Stimulated activated CD8-positive, alpha-beta memory T cell treated with anti-CD3 and anti-CD28 coated beads, Interleukin-12 subunit alpha, Interleukin-12 subunit beta, amount 100 ng/mL, for 1 hour (primary cell): Measurements from ENCODE around the gene ZDHHC14.

Experiments used
- DNase-seq: peaks from one replicate; pipeline ENCODE4 v3.0.0-alpha.2; 2020; ENCODE audit warnings: low read depth

Gene ZDHHC14

DNA sequence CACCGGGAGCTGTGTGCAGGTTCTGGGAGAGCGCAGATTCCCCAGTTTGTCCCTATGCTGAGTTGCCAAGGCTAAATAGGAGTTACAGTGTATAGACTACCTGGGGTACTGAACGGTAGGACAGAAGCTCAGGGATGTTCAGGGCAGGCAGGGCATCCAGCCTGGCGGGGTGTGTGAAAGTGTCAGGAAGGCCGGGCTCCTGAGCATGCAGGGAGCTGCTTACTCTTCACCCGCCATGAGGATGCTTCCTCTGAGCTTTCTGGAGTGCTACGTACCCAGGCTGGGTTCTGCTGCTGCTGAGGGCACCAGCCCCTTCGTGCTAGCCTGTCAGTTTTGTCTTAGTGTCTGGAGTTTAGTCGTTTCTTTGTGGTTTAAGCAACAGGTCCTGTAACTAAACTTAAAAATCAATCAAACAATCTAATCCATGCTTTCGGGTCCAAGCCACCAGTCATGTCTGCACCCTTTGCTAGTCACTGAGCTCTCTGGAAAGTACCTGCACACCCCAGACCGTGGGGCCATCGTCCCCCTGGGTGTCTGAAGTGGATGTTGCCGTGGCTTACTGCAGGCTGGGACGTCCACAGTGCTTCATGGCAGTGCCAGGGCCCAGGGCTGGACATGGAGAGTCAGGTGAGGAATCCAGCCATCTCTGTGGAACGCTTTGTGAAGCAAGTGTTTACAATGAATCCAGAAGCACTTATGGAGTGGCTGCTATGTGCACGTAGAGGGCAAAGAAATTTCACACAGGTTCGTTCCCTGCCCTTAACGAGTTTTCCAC, 221.7 kb downstream of the ZDHHC14 start:
- no peak for DNase-seq

DNA sequence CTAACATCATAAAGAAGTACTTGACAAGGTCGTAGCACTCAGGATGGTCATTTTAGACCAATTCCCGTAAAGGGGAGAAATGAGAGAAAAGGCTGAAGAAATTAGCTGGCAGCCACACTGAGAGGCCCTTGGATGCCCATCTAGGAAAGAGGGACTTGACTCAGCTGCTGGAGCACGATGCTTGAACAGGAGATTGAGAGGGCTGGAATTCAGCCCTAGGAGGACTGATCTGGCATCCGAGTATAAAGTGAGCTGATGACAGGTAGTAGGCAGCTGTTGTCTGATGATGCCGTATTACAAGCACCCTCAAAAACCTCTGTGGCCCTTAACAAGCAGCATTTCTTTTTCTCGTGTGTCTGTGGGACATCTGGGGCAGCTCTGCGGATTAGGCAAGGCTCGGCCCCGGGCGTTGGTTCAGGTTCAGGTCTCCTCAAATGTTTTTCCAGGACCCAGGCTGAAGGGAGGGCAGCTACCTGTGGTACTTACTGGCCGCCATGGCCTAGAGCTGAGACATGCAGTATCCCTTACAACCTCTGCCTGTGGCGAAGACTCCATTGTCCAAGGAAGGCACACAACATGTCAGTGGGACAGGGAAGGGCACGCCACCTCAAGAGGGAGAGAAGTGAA, 222.4 kb downstream of the ZDHHC14 start:
- no peak for DNase-seq

DNA sequence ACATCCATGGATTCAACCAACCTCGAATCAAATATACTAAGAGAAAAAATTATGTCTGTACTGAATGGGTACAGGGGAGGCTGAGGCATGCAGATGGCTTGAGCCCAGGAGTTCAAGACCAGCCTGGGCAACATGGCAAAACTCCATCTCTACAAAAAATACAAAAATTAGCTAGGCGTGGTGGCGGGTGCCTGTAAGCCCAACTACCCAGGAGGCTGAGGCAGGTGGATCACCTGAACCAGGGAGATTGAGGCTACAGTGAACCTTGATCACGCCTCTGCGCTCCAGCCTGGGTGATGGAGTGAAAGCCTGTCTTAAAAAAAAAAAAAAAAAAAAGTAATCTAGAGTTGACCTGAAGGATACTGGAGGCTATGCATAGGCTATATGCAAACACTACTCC, 223.0 kb downstream of the ZDHHC14 start:
- DNase-seq: no peak

DNA sequence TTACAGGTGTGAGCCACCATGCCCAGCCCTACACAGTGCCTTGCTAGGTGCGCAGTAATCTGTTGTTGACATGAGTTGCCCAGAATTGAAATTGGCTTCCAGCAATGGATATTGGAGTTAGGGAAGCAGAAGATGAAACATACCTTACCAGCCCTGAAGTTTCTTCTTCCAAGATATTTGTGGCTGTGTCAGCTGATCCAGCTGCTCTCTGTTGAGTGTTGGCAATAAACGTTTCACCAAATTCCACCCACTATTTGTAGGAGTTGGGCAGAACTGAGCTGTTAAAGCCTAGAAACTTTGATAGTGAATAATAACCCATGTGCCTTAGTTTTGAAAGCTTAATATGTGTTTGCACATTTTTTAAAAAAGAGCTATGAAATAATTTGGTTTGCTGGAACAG, 223.8 kb downstream of the ZDHHC14 start:
- no peak for DNase-seq

DNA sequence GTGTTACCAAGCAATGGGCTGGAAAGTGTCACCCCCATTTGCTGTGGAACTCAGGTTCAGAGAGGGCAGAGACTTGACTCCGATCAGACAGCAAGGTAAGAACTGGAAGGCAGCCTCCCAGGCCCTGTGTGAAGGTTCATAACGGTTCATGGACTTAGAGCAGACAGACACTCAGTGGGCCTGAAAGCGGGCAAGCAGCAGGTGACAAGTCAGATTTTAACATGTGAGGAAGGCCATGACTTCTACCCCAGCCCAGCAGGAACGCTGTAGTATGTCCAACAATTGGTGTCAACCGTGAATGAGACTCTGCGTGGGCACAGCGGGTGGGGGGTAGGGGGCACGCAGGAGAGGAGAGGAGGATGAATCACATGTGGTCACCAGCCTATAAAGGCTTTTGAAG, 224.5 kb downstream of the ZDHHC14 start:
- DNase-seq: no peak

DNA sequence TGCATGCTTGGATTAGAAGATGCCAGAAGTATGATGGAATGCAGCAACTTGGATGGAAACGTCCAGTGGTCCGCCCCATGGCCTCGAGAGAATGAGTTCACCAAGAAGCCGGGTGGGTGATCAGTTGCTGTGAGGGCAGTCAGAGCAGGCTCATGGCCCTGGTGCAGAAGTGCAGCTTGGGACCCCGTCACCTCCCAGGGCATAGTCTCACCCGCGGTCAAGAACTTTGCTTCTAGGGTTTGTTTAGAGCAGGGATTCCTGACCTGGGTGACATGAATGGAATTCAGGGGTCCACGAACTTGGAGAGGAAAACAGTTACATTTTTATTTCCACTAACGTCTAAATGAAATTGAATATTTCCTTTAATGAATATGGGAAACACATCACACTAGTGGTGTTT, 225.5 kb downstream of the ZDHHC14 start:
- DNase-seq: no peak

DNA sequence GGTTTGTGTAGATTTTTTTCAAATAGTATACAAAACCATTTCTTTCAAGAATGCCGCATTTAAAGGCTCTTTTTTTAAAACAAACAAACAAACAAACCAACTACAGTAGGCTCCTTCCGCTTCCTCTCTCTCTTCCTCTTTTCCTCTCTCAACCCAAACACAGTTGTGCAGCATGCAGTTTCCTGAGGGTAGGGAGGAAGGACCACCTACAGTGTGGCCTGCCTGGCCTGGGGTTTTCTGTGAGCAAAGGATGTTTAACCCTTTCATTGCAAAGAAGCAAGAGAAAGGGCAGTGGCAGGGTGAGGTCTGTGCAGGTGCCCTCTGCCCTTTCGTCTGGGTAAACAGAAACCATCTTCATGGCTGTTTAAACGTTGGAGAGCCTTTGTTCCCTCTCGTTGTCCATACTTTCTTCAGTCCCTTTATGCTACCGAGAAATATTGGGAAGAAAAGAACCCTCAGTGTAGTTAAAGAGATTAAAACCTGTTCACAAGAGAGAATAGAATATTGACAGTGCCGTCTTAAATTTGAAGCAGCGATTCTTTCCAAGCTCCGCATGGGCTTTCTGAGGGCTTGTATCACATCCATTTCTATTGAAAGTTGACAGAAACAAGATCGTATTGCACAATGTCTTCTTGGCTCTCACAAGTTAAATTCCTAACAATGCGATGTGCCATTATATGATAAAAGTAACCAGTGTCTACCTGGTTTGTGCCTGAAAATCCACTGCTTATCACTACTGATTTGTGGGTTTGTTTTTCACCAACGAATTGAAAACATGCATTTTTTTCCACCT, 226.5 kb downstream of the ZDHHC14 start:
- no peak for DNase-seq

DNA sequence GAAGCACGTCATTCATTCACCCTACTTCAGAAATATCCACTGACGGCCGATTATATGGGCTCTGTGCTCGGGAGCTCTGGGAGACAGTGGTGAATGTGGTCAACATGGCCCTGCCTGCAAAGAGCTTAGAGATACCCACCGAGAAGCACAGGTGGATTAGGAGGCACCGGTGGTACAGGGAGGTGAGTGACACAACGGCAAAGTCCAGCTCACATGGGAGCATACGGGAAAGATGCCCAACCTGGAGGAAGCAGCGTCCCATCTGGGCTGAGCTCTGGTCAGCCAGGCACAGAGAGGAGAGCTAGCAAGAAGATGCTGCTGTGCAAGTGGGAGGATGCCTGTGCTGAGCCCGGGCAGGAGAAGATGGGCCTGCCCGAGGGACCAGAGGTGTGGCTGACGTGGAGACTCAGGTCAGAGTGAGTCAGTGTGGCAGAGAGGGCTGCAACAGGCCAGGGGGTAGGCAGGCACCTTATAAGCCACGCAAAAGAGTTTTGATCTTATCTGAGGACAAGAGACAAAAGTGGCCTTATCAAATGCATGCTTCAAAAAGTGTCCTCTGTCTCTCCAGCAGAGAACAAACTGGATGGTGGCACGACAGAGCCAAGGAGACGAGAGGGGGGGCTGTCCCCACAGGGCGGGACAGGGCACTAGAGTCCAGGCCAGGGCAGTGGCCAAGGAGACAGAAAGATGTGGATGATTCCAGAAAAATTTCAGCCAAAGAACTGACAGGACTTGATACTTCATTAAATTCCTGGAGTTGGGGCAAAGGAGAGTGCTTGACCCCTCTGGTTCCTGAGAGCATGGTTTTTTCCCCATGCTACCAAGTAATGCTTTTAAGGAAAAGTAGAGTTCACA, 227.5 kb downstream of the ZDHHC14 start:
- no peak for DNase-seq

DNA sequence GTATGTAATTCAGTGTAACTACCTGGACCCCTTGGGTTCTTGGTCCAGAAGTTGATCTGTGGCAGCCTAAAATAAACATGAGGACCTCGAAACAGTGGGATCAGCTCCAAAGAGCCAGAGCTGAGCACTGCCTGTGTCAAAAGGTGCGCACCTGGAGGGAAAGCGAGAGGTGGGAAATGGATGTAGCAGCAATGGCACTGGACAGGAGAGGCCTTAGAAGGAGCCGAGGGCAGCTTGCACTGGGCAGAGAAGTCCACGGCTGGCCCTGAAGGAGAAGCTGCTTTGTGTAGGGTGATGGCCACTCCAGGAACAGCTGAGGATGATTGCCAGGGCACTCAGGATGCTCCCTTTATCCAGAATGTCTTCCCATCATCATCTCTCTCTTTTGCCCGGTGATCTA, 228.1 kb downstream of the ZDHHC14 start:
- DNase-seq: no peak

DNA sequence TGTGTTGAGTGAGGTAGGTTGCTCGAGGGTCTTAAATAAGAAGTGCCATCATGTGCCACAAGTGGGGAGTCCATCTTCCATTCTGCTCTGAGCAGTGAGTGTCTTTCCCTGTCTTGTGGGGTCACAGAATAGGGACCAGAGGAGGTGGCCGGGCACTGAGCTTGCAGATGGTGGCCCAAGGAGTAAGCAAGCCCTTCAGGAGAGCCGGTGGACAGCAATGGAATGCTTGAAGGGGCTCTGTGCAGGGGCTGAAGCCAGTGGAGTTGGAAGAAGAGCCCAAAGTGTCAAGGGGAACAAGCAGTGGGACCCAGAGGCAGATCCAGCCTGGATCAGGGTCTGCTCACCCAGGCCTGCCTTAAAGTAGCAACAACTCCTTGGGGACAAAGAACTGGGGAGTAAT, 228.6 kb downstream of the ZDHHC14 start:
- no peak for DNase-seq

DNA sequence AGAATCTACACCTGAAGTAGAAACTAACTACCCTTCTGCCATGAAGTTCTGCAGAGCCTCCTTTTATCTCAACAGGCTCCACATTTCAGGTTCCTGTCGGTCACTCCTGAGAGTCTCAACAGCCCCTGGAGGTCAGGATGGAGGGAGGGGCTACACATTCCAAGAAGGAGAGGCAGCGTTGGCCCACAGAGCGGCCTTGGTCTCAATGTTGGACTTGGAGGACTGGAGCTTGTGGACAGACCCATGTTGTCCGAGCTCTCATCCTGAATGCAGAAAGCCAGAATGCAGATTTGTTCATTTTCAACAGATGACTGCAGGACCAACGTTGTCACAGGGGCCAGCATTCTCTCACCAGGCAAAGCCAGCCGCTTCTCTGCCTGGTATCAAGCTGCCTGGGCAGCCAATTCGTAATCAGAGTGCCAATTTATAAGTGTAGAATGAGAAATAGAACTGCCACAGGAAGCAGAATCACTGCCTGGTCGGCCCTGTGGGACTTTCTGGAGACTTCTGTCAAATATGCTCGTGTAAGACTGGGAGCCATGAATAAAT, 229.5 kb downstream of the ZDHHC14 start:
- DNase-seq: no peak

DNA sequence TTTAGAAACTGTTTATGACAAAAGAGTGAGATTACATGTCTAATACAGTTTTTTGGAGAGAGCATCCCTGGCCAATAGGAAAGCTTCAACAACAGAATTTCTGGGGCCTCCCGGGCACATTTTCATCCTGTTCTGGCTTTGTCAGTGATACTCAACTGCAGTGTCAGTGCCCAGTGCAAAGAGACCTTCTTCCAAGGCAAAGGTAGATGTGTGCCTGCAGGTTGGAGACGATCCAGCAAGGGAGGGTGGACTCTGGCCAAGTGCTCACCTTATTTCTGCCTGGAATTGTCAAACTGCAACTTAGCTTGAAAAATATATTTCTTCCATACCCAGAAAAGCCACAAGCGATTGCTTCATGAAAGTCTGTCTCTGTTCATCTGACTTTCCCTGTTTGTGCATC, 230.4 kb downstream of the ZDHHC14 start:
- DNase-seq: no peak

DNA sequence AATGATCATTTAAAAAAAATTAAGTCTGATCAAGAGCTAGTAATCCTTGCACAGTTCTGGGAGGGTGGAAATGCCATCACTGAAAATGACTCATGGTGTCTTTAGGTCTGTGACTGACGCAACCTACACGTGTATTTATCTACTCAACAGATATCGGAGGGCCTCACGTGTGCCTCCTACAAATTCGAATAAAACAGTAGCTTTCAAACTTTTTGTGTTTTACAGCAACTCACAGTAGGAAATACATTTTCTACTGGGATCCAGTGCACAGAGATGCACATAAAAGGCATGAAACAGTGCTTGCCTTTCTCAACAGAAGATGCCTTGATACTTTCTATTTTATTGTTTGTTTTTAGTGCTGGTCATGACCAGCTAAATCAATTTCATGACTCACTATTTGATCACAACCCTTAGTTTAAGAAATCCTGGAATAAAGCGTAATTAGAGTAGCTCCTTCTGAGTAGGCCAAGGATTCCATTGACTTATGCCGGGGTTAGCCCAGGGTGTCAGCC, 232.1 kb downstream of the ZDHHC14 start:
- DNase-seq: no peak

DNA sequence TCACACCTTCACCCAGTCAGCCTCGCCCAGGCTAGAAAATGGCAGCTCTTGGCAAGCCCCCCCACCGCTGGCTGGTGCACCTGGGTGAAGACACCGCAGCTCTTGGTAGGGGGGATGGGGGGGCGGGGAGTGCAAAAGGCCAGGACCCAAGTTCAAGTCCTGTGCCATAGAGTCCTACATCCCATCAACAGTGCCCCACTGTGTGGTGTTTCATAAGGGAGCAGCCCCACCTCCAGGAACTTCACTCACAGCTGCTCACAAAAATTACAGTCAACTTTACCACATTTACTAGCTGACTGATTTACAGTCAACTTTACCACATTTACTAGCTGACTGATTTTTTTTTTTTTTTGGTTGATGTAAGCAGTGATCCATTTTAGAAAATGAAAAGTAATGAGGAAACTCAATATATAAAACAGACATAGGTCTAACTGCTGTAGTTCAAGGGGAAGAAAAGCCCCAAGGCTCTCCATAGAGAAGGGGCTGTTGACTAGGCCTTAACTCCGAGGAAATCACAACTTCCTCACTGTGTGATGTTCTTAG, 233.1 kb downstream of the ZDHHC14 start:
- DNase-seq: no peak

DNA sequence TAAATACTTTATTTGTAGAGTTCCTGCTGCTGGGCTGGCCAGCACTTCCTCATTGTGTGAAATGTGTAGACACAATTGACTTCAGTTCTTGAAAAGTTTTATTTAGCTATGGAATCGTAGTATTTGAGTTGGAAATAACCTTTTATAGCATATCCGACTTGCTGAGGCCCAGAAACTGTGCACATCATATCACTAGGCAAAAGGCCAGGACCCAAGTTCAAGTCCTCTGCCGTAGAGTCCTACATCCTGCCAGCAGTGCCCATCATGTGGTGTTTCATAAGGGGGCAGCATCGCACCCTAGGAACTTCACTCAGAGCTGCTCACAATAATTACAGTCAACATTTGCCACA, 234.4 kb downstream of the ZDHHC14 start:
- DNase-seq: no peak

DNA sequence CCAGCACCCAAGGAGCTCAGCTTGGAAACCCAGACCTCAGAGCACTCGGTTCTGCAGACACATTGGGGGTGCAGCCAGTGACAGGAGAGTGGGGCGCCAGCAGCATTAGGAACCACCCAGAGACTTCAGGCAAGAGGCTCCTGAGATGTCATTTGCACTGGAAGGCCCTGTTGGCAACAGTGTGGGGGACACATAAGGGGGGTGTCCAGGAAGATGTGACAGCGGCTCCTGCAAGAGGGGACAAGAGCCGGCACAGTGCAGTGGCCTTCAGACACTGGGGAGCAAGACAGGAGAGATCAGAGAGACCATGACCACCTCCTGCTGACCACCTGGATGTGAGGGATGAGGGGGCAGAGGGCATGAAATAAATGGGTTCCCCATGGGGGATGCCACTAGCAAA, 235.0 kb downstream of the ZDHHC14 start:
- DNase-seq: no peak

DNA sequence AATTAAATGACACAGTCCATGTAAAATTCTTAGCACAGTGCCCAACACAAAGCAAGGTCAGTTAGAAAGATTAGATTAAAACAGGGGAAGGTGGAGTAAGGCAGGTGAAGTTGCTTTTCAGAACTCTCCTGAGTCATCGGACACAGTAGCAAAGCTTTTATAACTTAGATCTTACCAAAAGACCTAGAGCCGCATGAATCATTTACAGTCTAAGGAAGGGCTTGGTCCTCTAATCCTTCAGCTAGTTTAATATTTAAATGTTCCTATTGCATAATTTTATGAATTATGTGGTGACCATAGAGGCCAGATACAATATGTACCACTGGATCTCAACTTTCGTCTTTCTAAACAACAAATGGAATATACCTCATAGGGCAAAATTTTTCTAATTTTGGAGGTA, 240.0 kb downstream of the ZDHHC14 start:
- DNase-seq: no peak

DNA sequence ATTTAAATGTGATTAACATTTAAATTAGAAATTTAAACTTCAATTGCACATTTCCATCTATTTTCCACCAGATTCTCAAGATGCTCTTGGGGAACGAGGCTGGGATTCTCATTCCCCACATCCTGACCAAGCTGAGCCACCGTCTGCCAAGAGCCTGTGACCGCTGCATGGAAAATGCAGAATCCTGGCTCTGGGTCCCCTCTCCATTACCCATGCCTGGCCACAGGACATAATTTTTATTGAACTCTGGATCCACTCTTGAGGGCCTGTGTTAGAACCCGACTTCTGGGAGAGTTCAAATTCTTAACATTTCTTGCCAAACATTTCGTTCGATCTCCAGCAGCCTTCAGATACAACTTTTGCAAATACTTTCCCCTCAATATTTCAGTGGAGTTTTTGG, 240.4 kb downstream of the ZDHHC14 start:
- DNase-seq: no peak

DNA sequence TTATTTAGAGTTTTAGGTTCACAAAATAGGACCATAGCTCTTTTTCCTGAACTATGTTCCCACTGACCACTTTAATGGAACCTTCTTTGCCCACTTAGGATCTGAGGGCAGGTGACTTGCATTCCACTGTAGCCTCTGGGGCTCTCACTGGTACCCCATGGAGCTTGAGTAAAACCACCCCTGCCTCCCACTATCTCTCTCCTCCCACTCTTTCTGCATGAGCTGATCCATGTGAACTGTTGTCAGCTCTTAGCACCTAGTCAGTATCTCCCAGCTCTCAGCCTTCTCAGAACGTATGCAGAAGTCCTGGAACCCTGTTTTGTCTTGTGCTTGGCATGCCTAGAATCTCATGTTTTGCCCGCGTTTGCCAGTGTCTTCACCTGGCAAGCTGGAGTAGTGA, 241.4 kb downstream of the ZDHHC14 start:
- DNase-seq: no peak

DNA sequence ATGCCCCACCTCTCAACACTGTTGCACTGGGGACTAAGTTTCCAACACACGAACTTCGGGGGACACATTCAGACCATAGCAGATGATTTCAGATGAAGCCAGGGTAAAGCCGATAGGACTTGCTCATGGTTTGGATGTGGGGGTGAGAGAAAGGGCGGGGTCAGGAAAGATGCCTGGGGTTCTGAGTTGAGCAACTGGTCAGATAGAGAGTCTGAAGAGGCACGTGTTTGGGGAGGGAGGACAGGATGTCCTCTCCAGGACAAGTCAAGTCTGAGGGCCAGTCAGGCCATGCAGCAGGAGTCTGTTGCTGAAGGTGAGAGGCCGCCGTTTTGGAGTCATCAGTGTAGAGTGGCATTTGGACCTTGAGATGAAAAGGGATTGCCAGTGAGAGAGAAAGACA, 244.1 kb downstream of the ZDHHC14 start:
- DNase-seq: no peak

DNA sequence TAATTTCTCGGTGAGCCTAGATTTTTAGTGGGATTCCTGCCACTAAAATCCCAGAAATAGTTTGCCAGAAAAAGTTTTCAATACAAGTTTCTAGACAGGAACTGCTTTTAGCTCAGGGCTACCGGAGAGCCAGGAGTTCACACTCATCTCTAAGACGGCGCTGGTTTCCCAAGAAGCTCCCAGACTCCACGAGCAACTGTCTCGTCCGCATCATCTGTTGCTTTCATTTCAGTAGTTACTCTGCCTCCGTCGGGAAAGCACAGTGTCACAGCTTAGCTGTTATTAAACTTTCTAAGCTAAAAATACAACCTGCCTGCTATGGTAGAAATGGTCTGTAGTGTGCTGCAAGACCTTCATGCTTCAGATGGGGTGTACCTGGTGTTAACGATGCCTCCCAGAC, 244.8 kb downstream of the ZDHHC14 start:
- DNase-seq: no peak
